ENCODE measurements around the gene USP17L18.
"Not testable (repeated sequence)": the region's sequence is repeated elsewhere in the genome, so short reads cannot be mapped to it uniquely, and the experiment has no call there.

USP17L18 gene

GRCh38 chr4:9247953-9248680 is at the start of gene USP17L18:
TSS of gene USP17L18 (plus strand) at chr4:9248630. CDS start at chr4:9248630, 0 bp downstream.
- not testable (repeated sequence) for DNase-seq

- not testable (repeated sequence) for DNase-seq
Measured at GRCh38 chr4:9210357-9210756, 38.1 kb upstream of the USP17L18 start, which contains the start of gene USP17L10. TSS of gene USP17L10 (plus strand) at chr4:9210657. CDS start at chr4:9210657, 0 bp downstream.

DNA sequence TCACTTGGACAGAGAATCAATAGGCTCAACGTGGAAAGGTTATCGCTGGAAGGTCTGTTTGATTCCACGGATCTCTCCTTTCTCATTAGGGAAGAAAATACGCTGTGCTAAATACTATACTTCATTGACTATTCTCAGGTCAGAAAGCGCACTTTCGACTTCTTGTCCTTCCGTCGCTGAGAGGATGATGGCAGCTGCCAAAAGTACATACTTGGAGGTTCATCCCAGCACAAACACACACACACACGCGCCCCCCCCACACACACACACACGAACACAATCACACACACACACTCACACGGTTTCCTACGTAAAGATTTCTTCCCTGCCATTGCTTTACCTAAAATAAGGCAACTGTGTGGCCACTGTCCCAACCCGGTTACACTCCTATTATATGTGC is 33.7 kb upstream of the USP17L18 start:
- not testable (repeated sequence) for DNase-seq

- not testable (repeated sequence) for DNase-seq
Measured at GRCh38 chr4:9215105-9215504, 33.3 kb upstream of the USP17L18 start, which contains the start of gene USP17L11. TSS of gene USP17L11 (plus strand) at chr4:9215405. CDS start at chr4:9215405, 0 bp downstream.

GRCh38 chr4:9219852-9220251 is 28.6 kb upstream of the USP17L18 start, which contains the start of gene USP17L12:
TSS of gene USP17L12 (plus strand) at chr4:9220152. CDS start at chr4:9220152, 0 bp downstream.
- not testable (repeated sequence) for DNase-seq

DNA sequence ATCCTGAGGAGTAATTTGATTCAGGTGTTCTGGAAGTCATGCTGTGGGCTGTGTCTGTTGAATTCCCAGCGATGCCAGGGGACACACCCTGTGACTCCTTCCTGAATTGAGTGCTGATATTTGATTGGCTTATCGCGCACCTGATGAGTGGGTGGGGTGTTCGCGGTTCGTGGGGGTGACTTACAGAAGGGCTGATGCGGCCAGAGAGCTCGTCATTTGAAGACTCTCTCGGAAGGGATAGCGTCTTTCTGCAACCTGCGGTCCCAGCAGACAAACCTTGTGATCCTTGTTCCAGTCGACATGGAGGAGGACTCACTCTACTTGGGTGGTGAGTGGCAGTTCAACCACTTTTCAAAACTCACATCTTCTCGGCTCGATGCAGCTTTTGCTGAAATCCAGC is 23.8 kb upstream of the USP17L18 start, which contains the start of gene USP17L13:
TSS of gene USP17L13 (plus strand) at position 301 of the 400 bp plus-strand sequence. CDS start at position 301, 0 bp downstream.
- not testable (repeated sequence) for DNase-seq

DNA sequence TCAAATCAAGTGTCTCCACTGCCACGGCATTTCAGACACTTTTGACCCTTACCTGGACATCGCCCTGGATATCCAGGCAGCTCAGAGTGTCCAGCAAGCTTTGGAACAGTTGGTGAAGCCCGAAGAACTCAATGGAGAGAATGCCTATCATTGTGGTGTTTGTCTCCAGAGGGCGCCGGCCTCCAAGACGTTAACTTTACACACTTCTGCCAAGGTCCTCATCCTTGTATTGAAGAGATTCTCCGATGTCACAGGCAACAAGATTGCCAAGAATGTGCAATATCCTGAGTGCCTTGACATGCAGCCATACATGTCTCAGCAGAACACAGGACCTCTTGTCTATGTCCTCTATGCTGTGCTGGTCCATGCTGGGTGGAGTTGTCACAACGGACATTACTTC is 18.2 kb upstream of the USP17L18 start:
- not testable (repeated sequence) for DNase-seq

- not testable (repeated sequence) for DNase-seq
Measured at GRCh38 chr4:9234085-9234484, 14.3 kb upstream of the USP17L18 start, which contains the start of gene USP17L15. TSS of gene USP17L15 (plus strand) at chr4:9234385. CDS start at chr4:9234385, 0 bp downstream.

- not testable (repeated sequence) for DNase-seq
Measured at GRCh38 chr4:9238461-9238860, 10.0 kb upstream of the USP17L18 start.

- not testable (repeated sequence) for DNase-seq
Measured at GRCh38 chr4:9243579-9243978, 4.9 kb upstream of the USP17L18 start, which contains the start of gene USP17L17. TSS of gene USP17L17 (plus strand) at chr4:9243879. CDS start at chr4:9243879, 0 bp downstream.

GRCh38 chr4:9253078-9253477 is 4.6 kb downstream of the USP17L18 start, which contains the start of gene USP17L19:
TSS of gene USP17L19 (plus strand) at chr4:9253378. CDS start at chr4:9253378, 0 bp downstream.
- not testable (repeated sequence) for DNase-seq

DNA sequence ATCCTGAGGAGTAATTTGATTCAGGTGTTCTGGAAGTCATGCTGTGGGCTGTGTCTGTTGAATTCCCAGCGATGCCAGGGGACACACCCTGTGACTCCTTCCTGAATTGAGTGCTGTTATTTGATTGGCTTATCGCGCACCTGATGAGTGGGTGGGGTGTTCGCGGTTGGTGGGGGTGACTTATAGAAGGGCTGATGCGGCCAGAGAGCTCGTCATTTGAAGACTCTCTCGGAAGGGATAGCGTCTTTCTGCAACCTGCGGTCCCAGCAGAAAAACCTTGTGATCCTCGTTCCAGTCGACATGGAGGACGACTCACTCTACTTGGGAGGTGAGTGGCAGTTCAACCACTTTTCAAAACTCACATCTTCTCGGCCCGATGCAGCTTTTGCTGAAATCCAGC is 9.4 kb downstream of the USP17L18 start, which contains the start of gene USP17L20:
TSS of gene USP17L20 (plus strand) at position 301 of the 400 bp plus-strand sequence. CDS start at position 301, 0 bp downstream.
- DNase-seq = not testable (repeated sequence)

DNA sequence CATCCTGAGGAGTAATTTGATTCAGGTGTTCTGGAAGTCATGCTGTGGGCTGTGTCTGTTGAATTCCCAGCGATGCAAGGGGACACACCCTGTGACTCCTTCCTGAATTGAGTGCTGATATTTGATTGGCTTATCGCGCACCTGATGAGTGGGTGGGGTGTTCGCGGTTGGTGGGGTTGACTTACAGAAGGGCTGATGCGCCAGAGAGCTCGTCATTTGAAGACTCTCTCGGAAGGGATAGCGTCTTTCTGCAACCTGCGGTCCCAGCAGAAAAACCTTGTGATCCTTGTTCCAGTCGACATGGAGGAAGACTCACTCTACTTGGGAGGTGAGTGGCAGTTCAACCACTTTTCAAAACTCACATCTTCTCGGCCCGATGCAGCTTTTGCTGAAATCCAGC is 14.1 kb downstream of the USP17L18 start, which contains the start of gene USP17L21:
TSS of gene USP17L21 (plus strand) at position 301 of the 400 bp plus-strand sequence. CDS start at position 301, 0 bp downstream.
- not testable (repeated sequence) for DNase-seq

- not testable (repeated sequence) for DNase-seq
Measured at GRCh38 chr4:9267319-9267718, 18.9 kb downstream of the USP17L18 start, which contains the start of gene USP17L22. TSS of gene USP17L22 (plus strand) at chr4:9267619. CDS start at chr4:9267619, 0 bp downstream.

GRCh38 chr4:9271719-9272118 is 23.3 kb downstream of the USP17L18 start:
- not testable (repeated sequence) for DNase-seq

All from inflammatory macrophage treated with lipopolysaccharide for 1 hour (primary cell).